KMS-11 (cell line): ENCODE results near the gene BBIP1.

Experiments
- H2AFZ ChIP-seq: fragments of 200-600 bp; sonication (generic); 2 replicates; pipeline ENCODE4 v1.6.1; 2016; ENCODE audit warnings: antibody characterized with exemption, mixed run types, low read depth
- H3K27ac ChIP-seq: fragments of 200-600 bp; sonication (generic); 2 replicates; pipeline ENCODE4 v1.6.1; 2016; ENCODE audit warnings: mild to moderate bottlenecking, mixed run types
- H3K27me3 ChIP-seq: fragments of 200-600 bp; sonication (generic); 2 replicates; pipeline ENCODE4 v1.6.1; 2017; ENCODE audit warnings: mild to moderate bottlenecking, low read depth, mixed run types, moderate library complexity; ENCODE audit not compliant: insufficient read depth
- H3K36me3 ChIP-seq: fragments of 200-600 bp; sonication (generic); 2 replicates; pipeline ENCODE4 v1.6.1; 2017; ENCODE audit warnings: mild to moderate bottlenecking, mixed run types; ENCODE audit not compliant: insufficient read depth
- H3K4me1 ChIP-seq: fragments of 200-600 bp; sonication (generic); 2 replicates; pipeline ENCODE4 v1.6.1; 2016; ENCODE audit warnings: mild to moderate bottlenecking, low read depth, mixed run types; ENCODE audit not compliant: poor library complexity, severe bottlenecking
- H3K4me2 ChIP-seq: fragments of 200-600 bp; sonication (generic); 2 replicates; pipeline ENCODE4 v1.7.0; 2016; ENCODE audit warnings: mild to moderate bottlenecking, mixed run types
- H3K4me3 ChIP-seq: fragments of 200-600 bp; sonication (generic); IDR thresholded peaks from 2 replicates; pipeline ENCODE4 v1.6.1; 2017; ENCODE audit warnings: low read depth, low read length, mixed read lengths; ENCODE audit not compliant: insufficient read depth
- H3K79me2 ChIP-seq: fragments of 200-600 bp; sonication (generic); 2 replicates; pipeline ENCODE4 v1.6.1; 2016; ENCODE audit warnings: low read depth, mixed run types; ENCODE audit not compliant: insufficient read depth
- H3K9ac ChIP-seq: fragments of 200-600 bp; sonication (generic); 2 replicates; pipeline ENCODE4 v1.6.1; 2016; ENCODE audit warnings: mild to moderate bottlenecking, mixed run types
- H4K20me1 ChIP-seq: fragments of 200-600 bp; sonication (generic); 2 replicates; pipeline ENCODE4 v1.6.1; 2016; ENCODE audit warnings: mild to moderate bottlenecking, mixed run types; ENCODE audit not compliant: insufficient read depth
- TF ChIP-seq, protein P1 (sequence below): fragments of 200-600 bp; sonication (generic); conservative IDR thresholded peaks from 2 replicates; pipeline ENCODE4 v1.6.1; 2017; ENCODE audit warnings: low read depth, mild to moderate bottlenecking, antibody characterized with exemption, low read length, moderate library complexity, mixed read lengths

Gene BBIP1

GRCh38 chr10:110860576-110861241, 58.3 kb downstream of the BBIP1 start:
- peaks cover 54% of the 10 kb centered on the region for H3K4me1 ChIP-seq
- H3K79me2 ChIP-seq, result no peaks in the 10 kb centered on the region
- no peak overlapping the region for H3K4me3 ChIP-seq
- peak overlapping the region; percentile 75 for H2AFZ ChIP-seq
- H3K36me3 ChIP-seq, result no peaks in the 10 kb centered on the region
- H4K20me1 ChIP-seq, result no peaks in the 10 kb centered on the region
- no peaks in the 10 kb centered on the region for H3K27me3 ChIP-seq
- no peak overlapping the region for H3K9ac ChIP-seq
- peak overlapping the region; percentile 29 for H3K4me2 ChIP-seq
- peak overlapping the region; percentile 17; the same call in 1 of the 2 replicates for H3K27ac ChIP-seq
- TF ChIP-seq, protein P1, sequence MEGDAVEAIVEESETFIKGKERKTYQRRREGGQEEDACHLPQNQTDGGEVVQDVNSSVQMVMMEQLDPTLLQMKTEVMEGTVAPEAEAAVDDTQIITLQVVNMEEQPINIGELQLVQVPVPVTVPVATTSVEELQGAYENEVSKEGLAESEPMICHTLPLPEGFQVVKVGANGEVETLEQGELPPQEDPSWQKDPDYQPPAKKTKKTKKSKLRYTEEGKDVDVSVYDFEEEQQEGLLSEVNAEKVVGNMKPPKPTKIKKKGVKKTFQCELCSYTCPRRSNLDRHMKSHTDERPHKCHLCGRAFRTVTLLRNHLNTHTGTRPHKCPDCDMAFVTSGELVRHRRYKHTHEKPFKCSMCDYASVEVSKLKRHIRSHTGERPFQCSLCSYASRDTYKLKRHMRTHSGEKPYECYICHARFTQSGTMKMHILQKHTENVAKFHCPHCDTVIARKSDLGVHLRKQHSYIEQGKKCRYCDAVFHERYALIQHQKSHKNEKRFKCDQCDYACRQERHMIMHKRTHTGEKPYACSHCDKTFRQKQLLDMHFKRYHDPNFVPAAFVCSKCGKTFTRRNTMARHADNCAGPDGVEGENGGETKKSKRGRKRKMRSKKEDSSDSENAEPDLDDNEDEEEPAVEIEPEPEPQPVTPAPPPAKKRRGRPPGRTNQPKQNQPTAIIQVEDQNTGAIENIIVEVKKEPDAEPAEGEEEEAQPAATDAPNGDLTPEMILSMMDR, result no peak

- Histone ChIP-seq H2AFZ (peak overlapping the region; percentile 0; the same call in 1 of the 2 replicates), H3K79me2 (no peaks in the 10 kb centered on the region), H3K9ac (no peak overlapping the region), H3K4me3 (no peak overlapping the region), H3K36me3 (no peaks in the 10 kb centered on the region), H4K20me1 (no peaks in the 10 kb centered on the region), H3K27ac (peak overlapping the region; percentile 91; the same call in 1 of the 2 replicates), H3K4me1 (peaks cover 54% of the 10 kb centered on the region), H3K27me3 (no peaks in the 10 kb centered on the region), H3K4me2 (peak overlapping the region; percentile 29; the same call in 1 of the 2 replicates)
- TF ChIP-seq, protein P1, result no peak
These were observed 59.0 kb downstream of the BBIP1 start for GRCh38 chr10:110859973-110860376.

DNA sequence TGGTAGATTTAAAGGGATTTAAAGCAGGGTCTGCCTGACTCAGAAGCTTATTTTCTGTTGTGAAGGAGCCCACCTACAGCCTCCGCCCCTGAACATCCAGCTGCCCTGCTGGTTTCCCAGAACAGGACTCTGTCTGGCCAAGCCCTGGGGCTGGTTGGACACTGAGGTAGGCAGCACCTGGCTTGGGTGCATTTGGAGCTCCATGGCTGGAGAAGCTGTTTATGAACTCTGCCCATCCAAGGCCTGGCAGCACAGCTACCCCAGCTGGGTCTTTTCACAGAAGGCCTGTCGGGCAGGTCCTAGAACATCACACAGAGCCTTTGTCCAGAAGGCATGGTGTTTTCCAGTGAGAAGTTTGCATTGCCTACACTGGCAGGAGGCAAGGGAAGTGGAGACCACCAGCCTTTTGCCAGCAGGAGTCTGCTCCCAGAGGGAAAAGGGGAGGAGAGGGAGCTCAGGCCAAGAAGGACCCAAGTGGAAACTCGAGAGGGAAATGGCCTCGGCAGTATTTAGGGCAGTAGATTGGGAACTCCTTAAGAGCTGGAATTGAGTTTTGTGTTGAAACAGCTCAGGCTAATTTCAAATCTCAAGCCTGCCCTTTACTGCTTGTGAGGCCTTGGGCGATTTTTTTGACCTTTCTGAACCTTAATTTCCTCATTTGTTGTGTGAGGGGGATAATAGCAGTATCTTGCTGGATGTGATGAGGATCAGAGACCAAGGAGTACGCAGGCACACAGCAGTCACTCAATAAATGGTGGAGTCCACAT, 59.6 kb downstream of the BBIP1 start:
- peak overlapping the region; percentile 0; the same call in 1 of the 2 replicates for H2AFZ ChIP-seq
- peak overlapping the region; percentile 91 for H3K27ac ChIP-seq
- no peak overlapping the region for H3K9ac ChIP-seq

GRCh38 chr10:110858297-110858934, 60.6 kb downstream of the BBIP1 start:
- peak overlapping the region; percentile 91 for H3K27ac ChIP-seq
- H4K20me1 ChIP-seq, result no peaks in the 10 kb centered on the region
- H3K27me3 ChIP-seq, result no peaks in the 10 kb centered on the region
- peak overlapping the region; percentile 39; the same call in 1 of the 2 replicates for H3K9ac ChIP-seq
- no peak overlapping the region for H3K4me3 ChIP-seq
- TF ChIP-seq, protein P1, result no peak
- peak overlapping the region; percentile 70 for H2AFZ ChIP-seq
- H3K79me2 ChIP-seq, result no peaks in the 10 kb centered on the region
- peaks cover 49% of the 10 kb centered on the region for H3K4me1 ChIP-seq
- H3K4me2 ChIP-seq, result peak overlapping the region; percentile 30
- no peaks in the 10 kb centered on the region for H3K36me3 ChIP-seq

More for the DNA sequence above, 59.6 kb downstream of the BBIP1 start:
- TF ChIP-seq, protein P1, result no peak
- peak overlapping the region; percentile 29; the same call in 1 of the 2 replicates for H3K4me2 ChIP-seq
- no peaks in the 10 kb centered on the region for H3K36me3 ChIP-seq
- no peaks in the 10 kb centered on the region for H3K79me2 ChIP-seq
- H3K4me1 ChIP-seq, result peaks cover 49% of the 10 kb centered on the region
- H3K4me3 ChIP-seq, result no peak overlapping the region
- H4K20me1 ChIP-seq, result no peaks in the 10 kb centered on the region
- no peaks in the 10 kb centered on the region for H3K27me3 ChIP-seq
